T47D (cell line): Measurements from ENCODE around the gene TUBGCP5.
"Not testable (repeated sequence)": the region's sequence is repeated elsewhere in the genome, so short reads cannot be mapped to it uniquely, and the experiment has no call there.

Experiments used
- DNase-seq, 2 experiments: peaks; one replicate each; pipeline versions ENCODE4 v3.0.0 to v3.0.0-alpha.2; 2011 to 2012; ENCODE audit warnings: low read depth in 1 of 2, low spot score in 1 of 2
- JUND ChIP-seq: IDR thresholded peaks from 2 replicates; pipeline ENCODE4 v1.6.1; 2012; ENCODE audit warnings: low read depth
- in situ Hi-C: cut with HindIII; loops from 2 replicates; pipeline ENCODE4 v1.10.0; 2016; ENCODE audit warnings: low sequenced_read_pairs, low pct_unique_long_range_greater_than_20kb

TUBGCP5 gene

DNA sequence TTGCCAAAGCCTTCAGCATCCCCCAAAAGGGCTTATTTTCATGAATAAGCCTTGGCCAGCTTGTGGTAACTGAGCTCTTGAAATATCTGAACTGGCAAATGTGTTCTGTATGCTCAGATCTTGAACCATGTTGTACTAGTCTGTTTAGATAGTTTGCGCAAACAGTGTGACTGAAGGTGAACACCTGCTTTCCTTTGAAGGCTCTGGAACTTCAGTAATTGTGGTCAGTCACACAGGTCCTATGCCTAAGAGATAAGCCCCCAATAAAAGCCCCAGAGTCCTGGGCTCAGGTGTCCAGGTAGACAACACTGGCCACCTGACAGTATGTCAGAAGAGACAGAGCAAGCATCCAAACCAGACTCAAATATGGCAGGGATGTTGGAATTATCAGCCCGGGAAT, 5.4 kb downstream of the TUBGCP5 start:
- TF ChIP-seq JUND = no peak
- in situ Hi-C loops = no loop called here
- DNase-seq = no peak

DNA sequence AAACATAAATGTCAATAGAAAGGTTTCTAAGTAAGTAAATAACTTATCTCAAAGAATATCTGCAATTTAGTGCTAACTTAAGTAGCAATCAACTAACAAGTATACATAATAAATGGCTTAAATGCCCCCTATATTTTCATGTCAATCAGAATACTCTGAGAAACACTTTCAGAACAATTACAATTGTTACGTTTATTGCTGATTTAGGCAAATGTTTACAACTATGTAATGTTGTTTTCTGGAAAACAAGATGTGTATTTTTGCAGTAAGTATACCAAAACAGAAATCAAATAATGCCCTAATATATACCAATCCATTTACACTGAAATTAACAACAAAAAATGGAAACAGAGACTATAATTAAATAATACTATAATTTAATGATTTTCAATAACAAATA, 13.2 kb downstream of the TUBGCP5 start:
- no peak for DNase-seq
- no peak for TF ChIP-seq JUND
- in situ Hi-C loops = no loop called here

DNA sequence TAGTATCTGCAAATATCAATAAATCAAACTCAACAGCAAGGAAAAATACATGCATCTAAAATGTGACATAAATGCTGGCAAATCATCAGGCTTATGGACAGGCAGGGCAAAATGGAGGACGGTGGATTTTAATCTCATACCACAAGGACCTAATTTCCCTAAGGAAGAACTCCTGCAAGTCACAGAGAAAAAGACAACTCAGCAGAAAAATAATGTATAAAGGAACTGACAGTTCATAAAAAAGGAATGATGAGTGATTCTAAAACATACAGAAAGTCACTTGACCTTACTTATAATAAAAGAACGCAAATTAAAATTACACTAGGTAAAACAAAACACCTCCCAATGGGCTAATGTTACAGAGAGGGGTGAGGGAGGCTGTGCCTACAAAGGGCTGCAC, 17.2 kb downstream of the TUBGCP5 start:
- in situ Hi-C loops = no loop called here
- no peak for DNase-seq
- TF ChIP-seq JUND = no peak

DNA sequence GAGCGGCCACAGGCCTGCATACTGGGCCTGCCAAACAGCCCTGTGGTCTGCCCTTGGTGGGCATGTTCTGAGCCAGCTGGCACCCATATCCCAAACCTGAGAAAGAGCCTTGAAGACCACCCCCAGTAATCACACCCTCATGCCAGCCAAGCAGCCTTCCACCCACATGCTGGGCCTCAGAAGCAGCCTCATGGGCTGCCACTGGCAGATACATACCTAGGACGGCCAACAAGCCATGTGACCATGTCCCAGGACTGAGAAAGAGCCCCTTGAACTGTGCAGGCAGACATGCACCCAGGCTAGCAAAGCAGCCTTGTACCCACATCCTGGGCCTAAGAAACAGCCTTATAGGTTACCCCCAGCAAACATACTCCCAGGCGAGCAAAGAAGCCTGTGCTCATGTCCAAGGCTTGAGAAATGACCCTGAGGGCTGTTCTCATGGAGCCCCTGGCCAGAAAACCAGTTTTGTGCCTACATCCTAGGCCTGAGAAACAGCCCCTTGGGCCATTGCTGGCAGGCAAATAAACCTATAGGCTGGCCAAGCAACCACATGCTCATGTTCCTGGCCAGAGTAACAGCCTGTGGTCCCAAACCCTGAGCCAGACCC, 24.9 kb downstream of the TUBGCP5 start:
- TF ChIP-seq JUND = no peak
- in situ Hi-C loops = no loop called here

DNA sequence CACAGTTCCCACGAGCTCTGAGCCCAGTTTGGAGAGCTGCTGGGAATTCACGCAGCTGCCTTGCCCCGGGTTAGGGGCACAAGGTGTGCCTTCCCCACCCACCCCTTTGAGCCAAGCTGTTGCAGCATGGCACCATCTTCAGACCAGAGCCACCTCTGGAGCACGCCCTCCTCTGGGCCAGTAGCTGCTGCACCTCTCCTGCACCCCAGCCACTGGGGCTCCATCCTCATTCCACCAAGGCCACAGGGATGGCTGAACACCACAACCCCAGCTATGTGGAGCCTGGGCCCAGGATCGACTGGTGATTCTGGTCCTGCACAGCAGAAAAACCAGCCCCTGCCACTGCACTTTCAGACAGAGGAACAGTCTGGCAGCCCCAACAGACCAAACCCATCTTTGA, 25.7 kb downstream of the TUBGCP5 start:
- no peak for TF ChIP-seq JUND
- in situ Hi-C loops = no loop called here
- no peak for DNase-seq

More for the DNA sequence above, 24.9 kb downstream of the TUBGCP5 start:
- no peak for DNase-seq

DNA sequence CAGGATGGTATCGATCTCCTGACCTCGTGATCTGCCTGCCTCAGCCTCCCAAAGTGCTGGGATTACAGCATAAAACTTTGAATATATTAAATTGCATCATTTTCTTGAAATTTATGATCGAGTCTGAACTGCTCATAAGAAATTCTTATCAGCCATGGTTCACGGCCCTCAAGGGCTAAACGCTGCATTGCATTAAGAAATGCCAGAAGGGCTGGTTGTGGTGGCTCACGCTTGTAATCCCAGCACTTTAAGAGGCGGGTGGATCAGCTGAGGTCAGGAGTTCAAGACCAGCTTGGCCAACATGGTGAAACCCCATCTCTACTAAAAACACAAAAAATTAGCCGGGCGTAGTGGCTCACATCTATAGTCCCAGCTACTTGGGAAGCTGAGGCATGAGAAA, 26.8 kb downstream of the TUBGCP5 start:
- in situ Hi-C loops, DNase-seq: not testable (repeated sequence)

DNA sequence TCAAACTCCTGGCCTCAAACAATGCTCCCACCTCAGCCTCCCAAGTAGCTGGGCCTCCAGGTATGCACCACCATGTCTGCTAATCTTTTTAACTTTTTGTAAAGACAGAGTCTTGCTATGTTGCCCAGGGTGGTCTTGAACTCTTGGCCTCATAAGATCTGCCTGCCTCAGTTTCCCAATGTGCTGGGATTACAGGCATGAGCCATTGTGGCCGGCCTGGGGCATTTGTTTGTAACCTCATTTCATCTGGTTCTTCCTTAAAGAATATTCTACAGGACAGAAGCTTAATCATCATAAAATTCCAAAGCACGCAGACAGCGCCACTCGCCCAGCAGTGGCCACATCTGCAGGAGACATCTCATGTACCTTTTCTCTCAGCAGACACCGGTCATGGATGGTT, 35.6 kb downstream of the TUBGCP5 start:
- in situ Hi-C loops = no loop called here
- DNase-seq = no peak
- TF ChIP-seq JUND = no peak

DNA sequence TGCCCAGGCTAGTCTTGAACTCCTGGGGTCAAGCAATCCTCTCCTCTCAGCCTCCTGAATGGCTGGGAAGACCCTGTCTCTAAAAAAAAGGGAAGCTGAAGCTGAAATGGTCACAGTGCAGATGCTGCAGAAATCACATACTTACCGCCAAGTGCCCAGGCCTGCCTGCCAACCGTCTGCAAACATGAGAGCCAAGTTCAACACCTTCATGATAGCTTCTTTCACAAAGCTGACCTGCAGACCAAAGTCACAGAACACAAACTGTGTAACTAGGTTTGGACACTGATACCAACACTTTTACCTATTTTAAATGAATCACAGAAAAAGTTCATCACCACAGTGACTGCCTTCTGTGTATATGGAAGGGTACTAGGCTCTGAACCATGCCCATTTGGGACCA, 36.4 kb downstream of the TUBGCP5 start:
- no peak for TF ChIP-seq JUND
- no peak for DNase-seq
- in situ Hi-C loops = no loop called here

DNA sequence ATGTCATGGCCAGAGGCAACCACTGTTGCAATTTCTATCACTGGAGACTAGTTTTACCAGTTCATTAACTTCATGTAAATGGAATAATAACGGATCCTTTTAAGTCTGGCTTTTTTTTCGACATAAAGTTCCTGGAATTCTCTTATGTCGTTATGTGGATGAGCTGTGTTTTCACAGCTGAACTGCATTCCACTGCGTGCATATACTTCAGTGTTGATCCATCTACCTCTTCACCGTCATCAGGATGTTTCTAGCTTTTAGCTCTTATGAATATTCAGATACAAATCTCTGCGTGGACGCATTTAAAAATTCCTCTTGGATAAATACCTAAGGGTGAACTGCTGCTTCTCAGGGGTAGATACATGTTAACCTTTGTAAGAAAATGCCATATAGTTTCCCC, 43.6 kb downstream of the TUBGCP5 start:
- in situ Hi-C loops = no loop called here
- no peak for DNase-seq

DNA sequence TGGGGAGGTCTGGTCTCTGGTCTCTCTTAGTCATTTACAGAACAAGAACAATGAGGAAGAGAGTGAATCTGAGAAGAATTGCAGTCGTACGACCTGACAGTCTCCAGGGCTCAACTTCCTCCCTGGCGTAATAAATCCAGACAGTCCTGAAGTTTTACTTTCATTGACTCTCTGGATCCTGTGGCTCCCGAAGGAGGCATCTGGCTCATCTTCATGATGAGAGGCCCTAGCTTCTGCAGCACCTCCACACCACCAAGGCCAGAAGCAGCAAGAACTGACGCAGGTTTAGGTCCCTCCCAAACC, 47.4 kb downstream of the TUBGCP5 start:
- DNase-seq = no peak
- in situ Hi-C loops = no loop called here
- TF ChIP-seq JUND = no peak

More for the DNA sequence above, 43.6 kb downstream of the TUBGCP5 start:
- no peak for TF ChIP-seq JUND

DNA sequence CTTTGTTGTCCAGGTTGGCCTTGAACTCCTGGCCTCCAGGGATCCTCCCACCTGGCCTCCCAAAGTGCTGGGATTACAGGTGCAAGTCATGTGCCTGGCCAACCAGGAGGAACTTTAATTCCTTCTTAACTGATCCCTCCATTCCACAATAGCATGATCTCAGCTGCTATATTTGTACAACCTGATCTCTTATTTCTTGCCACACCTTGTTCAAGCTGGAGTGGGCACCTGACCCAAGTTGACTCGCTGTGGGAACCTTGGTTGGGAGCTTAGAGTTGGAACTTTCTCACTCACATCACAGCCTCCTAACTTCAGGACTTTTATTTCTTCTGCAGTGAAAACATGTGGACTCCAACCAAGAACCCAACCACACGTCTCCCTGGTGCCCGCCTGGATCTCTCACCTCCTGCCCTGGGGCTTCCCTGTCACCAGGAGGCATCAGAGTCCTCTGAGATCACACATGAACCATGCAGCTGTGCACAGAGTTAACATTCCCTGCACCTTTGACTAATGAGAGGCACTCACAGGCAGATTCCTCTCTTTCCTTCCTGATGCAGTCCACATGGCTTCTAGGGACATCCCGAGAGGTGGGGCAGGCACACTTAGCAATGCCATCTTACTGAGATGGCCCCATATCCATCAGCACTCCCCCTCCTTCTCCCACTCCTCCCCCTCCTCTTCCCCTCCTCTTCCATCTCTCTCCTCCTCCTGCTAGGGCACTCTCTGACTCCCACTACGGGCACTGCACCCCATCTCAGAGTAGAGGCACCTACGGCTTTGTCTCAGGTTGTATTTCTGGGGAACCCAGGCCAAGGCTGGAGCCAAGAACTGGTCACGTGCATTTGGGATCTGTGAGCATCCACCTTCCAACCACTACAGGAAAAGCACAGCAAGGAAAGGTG, 49.5 kb downstream of the TUBGCP5 start:
- TF ChIP-seq JUND = no peak
- DNase-seq = no peak
- in situ Hi-C loops = no loop called here

DNA sequence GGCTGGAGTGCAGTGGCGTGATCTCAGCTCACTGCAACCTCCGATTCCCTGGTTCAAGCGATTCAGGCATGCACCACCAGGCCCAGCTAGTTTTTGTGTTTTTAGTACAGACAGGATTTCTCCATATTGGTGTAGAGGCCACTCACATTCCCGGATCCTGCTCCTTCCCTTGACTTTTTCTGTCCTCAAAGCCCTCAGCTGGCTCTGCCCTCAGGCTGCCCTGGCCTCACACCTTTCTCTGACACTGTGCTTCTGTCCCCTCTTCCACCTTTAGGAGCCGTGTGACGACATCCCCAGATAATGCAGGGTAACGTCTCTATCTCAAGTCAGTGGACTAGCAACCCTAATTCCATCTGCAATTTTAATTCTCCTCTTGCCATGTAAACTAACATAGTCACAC, 50.6 kb downstream of the TUBGCP5 start:
- in situ Hi-C loops = no loop called here
- TF ChIP-seq JUND = no peak
- DNase-seq = no peak

DNA sequence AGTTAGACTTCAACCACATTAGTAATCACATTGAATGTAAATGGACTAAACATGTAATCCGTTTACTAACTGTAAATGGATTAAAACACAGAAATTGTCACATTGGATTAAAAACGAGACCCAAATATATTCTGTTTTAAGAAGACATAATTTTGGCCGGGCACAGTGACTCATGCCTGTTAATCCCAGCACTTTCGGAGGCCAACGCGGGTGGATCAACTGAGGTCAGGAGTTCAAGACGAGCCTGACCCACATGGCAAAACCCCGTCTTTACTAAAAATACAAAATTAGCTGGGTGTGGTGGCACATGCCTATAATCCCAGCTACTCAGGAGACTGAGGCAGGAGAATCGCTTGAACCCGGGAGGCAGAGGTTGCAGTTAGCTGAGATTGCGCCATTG, 57.4 kb downstream of the TUBGCP5 start:
- DNase-seq, in situ Hi-C loops: not testable (repeated sequence)
